ENCODE measurements around the gene HOXD11.

Gene HOXD11

GRCh38 chr2:176081837-176082524, 25.1 kb upstream of the HOXD11 start:
- DNase-seq, result peak; percentile 49

GRCh38 chr2:176082525-176082823, 24.6 kb upstream of the HOXD11 start:
- no peak for DNase-seq

- peak; percentile 35 for DNase-seq
Observed at GRCh38 chr2:176082824-176083751, 24.0 kb upstream of the HOXD11 start.

GRCh38 chr2:176083796-176084261, 23.3 kb upstream of the HOXD11 start, which contains the start of gene EVX2:
TSS of gene EVX2 (minus strand) at chr2:176083962. CDS start at chr2:176083776, 186 bp downstream.
- peak; percentile 19 for DNase-seq

- DNase-seq, result peak; percentile 26
Observed at GRCh38 chr2:176084611-176085119, 22.4 kb upstream of the HOXD11 start.

GRCh38 chr2:176085120-176085788, 21.8 kb upstream of the HOXD11 start:
- DNase-seq, result peak; percentile 14

- peak; percentile 63 for DNase-seq
Observed at GRCh38 chr2:176085861-176086771, 21.0 kb upstream of the HOXD11 start.

GRCh38 chr2:176087330-176088047, 19.6 kb upstream of the HOXD11 start:
- no peak for DNase-seq

- DNase-seq, result peak; percentile 79
Observed at GRCh38 chr2:176088048-176088936, 18.8 kb upstream of the HOXD11 start.

- peak; percentile 6 for DNase-seq
Observed at GRCh38 chr2:176088937-176089842, 17.9 kb upstream of the HOXD11 start.

- no peak for DNase-seq
Observed at GRCh38 chr2:176089843-176090395, 17.2 kb upstream of the HOXD11 start.

GRCh38 chr2:176090862-176091261, 16.2 kb upstream of the HOXD11 start:
- DNase-seq, result no peak

GRCh38 chr2:176091329-176092258, 15.5 kb upstream of the HOXD11 start:
- DNase-seq, result no peak

GRCh38 chr2:176092270-176093144, 14.6 kb upstream of the HOXD11 start, which contains the start of gene HOXD13:
TSS of gene HOXD13 (plus strand) at chr2:176092721. CDS start at chr2:176092891, 170 bp downstream.
- no peak for DNase-seq

GRCh38 chr2:176093145-176093897, 13.8 kb upstream of the HOXD11 start:
- DNase-seq, result no peak

GRCh38 chr2:176093898-176094249, 13.2 kb upstream of the HOXD11 start:
- DNase-seq, result no peak
